Mucosa of stomach (tissue), 1 donor: Measurements from ENCODE around the gene BEND7.
A peak's percentile ranks its signal among the peaks of the same experiment; 100 is the strongest.

Experiments used
- H3K27me3 ChIP-seq: one replicate; pipeline ENCODE4 v1.7.0; 2013; ENCODE audit warnings: mild to moderate bottlenecking, low read length; ENCODE audit not compliant: control insufficient read depth, insufficient read depth
- H3K36me3 ChIP-seq: one replicate; pipeline ENCODE4 v1.7.0; 2013; ENCODE audit warnings: low read length; ENCODE audit not compliant: control insufficient read depth, insufficient read depth
- H3K4me1 ChIP-seq: one replicate; pipeline ENCODE4 v1.7.0; 2013; ENCODE audit warnings: mild to moderate bottlenecking, low read length; ENCODE audit not compliant: control insufficient read depth, insufficient read depth
- H3K4me3 ChIP-seq: one replicate; pipeline ENCODE4 v1.7.0; 2013; ENCODE audit warnings: low read length
- H3K9ac ChIP-seq: one replicate; pipeline ENCODE4 v1.7.0; 2013; ENCODE audit warnings: mild to moderate bottlenecking, low read length, moderate library complexity
- H3K9me3 ChIP-seq: one replicate; pipeline ENCODE4 v1.7.0; 2013; ENCODE audit warnings: mild to moderate bottlenecking, low read length, moderate library complexity; ENCODE audit not compliant: control insufficient read depth
- donor health status: Pancreatic carcinoma.

The BEND7 gene

GRCh38 chr10:13462551-13462950 is 66.3 kb downstream of the BEND7 start:
- H3K36me3 ChIP-seq: no peaks in the 10 kb centered on the region
- no peaks in the 10 kb centered on the region for H3K4me1 ChIP-seq
- H3K4me3 ChIP-seq: no peak overlapping the region
- no peaks in the 10 kb centered on the region for H3K27me3 ChIP-seq
- H3K9me3 ChIP-seq: no peaks in the 10 kb centered on the region
- no peak overlapping the region for H3K9ac ChIP-seq

GRCh38 chr10:13458687-13459012 is 70.2 kb downstream of the BEND7 start:
- H3K4me1 ChIP-seq: no peaks in the 10 kb centered on the region
- no peaks in the 10 kb centered on the region for H3K9me3 ChIP-seq
- no peak overlapping the region for H3K9ac ChIP-seq
- H3K4me3 ChIP-seq: no peak overlapping the region
- H3K36me3 ChIP-seq: no peaks in the 10 kb centered on the region
- no peaks in the 10 kb centered on the region for H3K27me3 ChIP-seq

DNA sequence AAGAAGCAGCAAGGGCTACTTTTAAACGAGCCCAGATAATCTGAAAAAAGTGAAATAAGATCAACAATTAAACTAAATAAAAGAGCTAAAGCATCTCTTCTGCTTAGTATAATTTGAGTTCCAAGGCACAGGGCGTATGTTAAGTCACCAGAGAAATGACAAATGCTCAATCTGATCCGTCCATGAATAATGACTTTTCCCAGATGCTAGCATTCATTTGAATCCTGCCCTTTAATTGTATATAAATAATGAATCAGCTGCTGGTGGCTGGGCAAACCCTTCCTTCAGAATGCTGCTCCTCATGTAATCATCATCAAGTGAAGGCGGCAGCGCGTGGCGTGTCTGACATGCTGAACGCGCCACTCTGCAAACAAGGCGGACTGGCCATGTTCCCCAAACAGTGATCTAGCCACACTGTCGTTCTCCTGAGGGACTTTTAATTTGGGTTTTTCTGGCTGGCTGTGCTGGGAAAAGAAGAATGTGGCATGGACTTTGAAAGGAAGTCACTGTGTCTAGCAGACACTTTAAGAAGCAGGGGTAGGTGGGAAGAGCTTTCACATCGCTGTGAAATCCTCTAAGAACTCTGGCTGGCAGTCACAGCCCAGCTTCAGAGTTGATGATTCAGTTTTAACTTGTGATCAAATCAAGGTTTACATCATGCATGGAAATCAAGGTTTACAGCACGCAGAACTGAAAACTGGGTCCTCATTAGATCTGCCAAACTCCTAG is 70.7 kb downstream of the BEND7 start:
- Histone ChIP-seq H3K4me3 (no peak overlapping the region), H3K9me3 (no peaks in the 10 kb centered on the region), H3K4me1 (no peaks in the 10 kb centered on the region), H3K36me3 (no peaks in the 10 kb centered on the region), H3K27me3 (no peaks in the 10 kb centered on the region), H3K9ac (no peak overlapping the region)

DNA sequence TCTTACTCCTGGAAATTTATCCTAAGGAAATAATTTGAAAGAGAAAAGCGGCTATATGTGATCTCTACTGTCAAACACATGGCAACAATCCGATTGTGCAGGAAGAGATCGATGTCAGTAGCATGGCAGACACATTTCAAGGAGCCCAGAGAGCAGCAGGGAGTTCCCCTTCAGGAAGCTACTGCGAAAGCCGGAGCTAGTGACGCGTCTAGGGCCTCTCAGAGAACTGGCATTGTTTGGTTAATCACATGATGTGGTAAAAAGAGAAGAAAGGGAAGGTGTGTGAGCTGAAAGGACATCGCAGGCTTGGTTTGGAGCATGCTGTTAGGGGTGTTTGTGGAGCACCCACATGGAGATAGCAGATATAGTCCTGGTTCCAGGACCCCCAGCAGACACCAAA is 74.9 kb downstream of the BEND7 start:
- H3K9me3 ChIP-seq: no peaks in the 10 kb centered on the region
- no peak overlapping the region for H3K4me3 ChIP-seq
- no peaks in the 10 kb centered on the region for H3K4me1 ChIP-seq
- no peak overlapping the region for H3K9ac ChIP-seq
- H3K27me3 ChIP-seq: no peaks in the 10 kb centered on the region
- H3K36me3 ChIP-seq: no peaks in the 10 kb centered on the region

GRCh38 chr10:13450069-13450468 is 78.7 kb downstream of the BEND7 start:
- Histone ChIP-seq H3K9me3 (no peaks in the 10 kb centered on the region), H3K27me3 (no peaks in the 10 kb centered on the region), H3K9ac (no peak overlapping the region), H3K36me3 (no peaks in the 10 kb centered on the region), H3K4me3 (no peak overlapping the region), H3K4me1 (no peaks in the 10 kb centered on the region)

DNA sequence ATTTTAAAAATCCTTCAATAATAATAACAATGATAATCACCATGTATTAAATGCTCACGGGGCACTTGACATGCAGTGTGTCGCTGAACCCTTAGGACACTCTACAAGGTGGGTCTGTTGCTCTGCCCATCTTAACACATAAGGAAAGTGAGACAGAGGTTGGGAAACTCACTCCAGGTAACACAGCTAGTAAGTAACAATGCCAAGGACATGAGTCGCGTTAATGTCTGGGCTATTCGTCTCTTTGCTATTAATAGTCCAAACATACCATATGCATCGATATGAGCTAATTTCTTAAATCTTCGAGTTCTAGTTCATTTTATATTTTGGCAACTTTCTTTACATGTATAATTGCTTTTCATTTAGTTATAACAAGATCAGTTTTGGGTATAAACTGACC is 79.5 kb downstream of the BEND7 start:
- Histone ChIP-seq H3K36me3 (no peaks in the 10 kb centered on the region), H3K9ac (no peak overlapping the region)

DNA sequence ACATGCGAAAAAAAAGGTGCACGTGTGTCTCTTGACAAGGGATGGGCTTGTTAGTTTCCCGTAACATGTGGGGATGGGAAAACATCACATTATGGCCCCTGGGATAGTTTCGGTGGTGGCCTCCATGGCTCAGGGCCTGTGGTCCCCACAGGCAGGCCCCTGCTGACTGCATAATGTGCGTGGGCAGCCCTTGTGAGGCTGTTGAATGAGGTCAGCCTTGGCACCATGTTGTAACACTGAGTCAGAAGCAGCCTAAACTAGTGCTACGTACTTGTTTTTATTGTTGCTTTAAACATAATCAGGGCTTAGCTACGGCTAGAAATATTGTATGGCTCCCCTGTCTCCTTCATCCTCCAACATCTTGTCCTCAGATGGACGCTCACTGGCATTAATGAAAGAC is 80.6 kb downstream of the BEND7 start:
- Histone ChIP-seq H3K4me3 (no peak overlapping the region), H3K4me1 (no peaks in the 10 kb centered on the region), H3K27me3 (no peaks in the 10 kb centered on the region), H3K9me3 (no peaks in the 10 kb centered on the region), H3K9ac (no peak overlapping the region), H3K36me3 (no peaks in the 10 kb centered on the region)

More for the DNA sequence above, 79.5 kb downstream of the BEND7 start:
- no peaks in the 10 kb centered on the region for H3K27me3 ChIP-seq
- H3K4me3 ChIP-seq: no peak overlapping the region
- H3K9me3 ChIP-seq: no peaks in the 10 kb centered on the region
- H3K4me1 ChIP-seq: no peaks in the 10 kb centered on the region

DNA sequence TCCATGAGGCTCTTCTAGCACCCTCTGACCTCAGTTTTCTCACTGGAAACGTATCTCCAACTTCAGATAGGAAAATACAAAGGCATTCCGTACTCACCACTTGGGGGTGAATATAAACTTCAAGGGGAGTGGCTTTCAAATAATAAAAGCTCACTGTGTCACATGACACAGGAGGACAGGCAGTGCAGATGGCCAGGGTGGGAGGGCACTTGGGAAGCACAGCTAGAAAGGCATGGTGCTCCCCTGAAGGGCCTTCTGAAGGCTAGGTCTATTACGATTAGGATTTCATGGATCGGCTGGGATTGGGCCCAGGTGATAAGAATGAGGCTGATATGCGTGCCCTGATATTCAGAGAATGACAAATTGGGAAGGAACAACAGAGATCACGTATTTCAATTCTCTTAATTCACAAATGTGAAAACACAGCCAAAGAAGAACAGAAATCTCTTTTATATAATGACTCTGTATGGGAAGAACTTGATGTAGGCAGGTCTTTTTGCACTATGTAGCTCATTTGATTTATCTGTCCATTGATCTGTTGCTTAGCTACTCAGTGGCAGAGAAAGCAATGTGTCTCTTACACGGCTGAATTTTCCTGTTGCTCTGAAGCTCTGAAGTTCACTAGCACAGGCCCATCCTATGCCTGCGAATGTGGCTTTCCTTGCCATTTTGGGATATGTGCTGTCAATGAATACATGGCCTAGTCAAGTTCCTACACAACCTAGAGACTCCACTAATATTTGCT is 83.0 kb downstream of the BEND7 start:
- H3K9me3 ChIP-seq: no peaks in the 10 kb centered on the region
- no peak overlapping the region for H3K4me3 ChIP-seq
- no peaks in the 10 kb centered on the region for H3K27me3 ChIP-seq
- H3K4me1 ChIP-seq: no peaks in the 10 kb centered on the region
- H3K36me3 ChIP-seq: no peaks in the 10 kb centered on the region
- H3K9ac ChIP-seq: no peak overlapping the region

DNA sequence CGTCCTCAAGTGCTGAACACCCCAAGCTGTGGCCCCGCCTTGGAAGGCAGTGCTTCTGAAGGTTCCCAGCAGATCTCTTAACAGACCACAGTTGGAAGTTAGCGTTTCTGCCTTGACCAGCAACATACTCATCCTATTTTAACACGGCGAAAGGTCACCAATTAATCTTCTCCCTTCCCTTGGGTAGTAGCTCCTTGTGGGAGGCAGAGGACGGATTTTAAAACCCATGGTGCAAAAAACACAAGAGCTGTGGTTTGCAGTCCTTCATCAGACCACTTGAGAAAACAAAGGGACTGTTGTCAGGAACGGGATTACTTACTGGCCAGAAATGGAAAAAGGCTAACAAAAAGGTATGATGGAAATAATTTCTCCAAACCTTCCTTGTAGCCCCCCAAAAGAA is 87.3 kb downstream of the BEND7 start:
- Histone ChIP-seq H3K9ac (no peak overlapping the region), H3K9me3 (no peaks in the 10 kb centered on the region), H3K4me1 (peaks cover 13% of the 10 kb centered on the region), H3K4me3 (no peak overlapping the region), H3K36me3 (no peaks in the 10 kb centered on the region), H3K27me3 (peaks cover 9% of the 10 kb centered on the region)

- Histone ChIP-seq H3K4me3 (peak overlapping the region; percentile 38), H3K36me3 (no peaks in the 10 kb centered on the region), H3K9me3 (no peaks in the 10 kb centered on the region), H3K4me1 (peaks cover 13% of the 10 kb centered on the region), H3K27me3 (peaks cover 13% of the 10 kb centered on the region), H3K9ac (peak overlapping the region; percentile 58)
These were observed 88.4 kb downstream of the BEND7 start for GRCh38 chr10:13440185-13441061.

- peak overlapping the region; percentile 38 for H3K4me3 ChIP-seq
- H3K36me3 ChIP-seq: no peaks in the 10 kb centered on the region
- H3K27me3 ChIP-seq: peaks cover 13% of the 10 kb centered on the region
- no peaks in the 10 kb centered on the region for H3K9me3 ChIP-seq
- peak overlapping the region; percentile 58 for H3K9ac ChIP-seq
- H3K4me1 ChIP-seq: peaks cover 13% of the 10 kb centered on the region
These were observed 89.3 kb downstream of the BEND7 start for GRCh38 chr10:13439313-13440184.
